Measurements from ENCODE around the gene VPS45. TPM values are rescaled to one million over a fixed set of nuclear protein-coding genes. Genes with fewer than 3 reads are reported as not detected.
"Not testable (repeated sequence)": the region's sequence is repeated elsewhere in the genome, so short reads cannot be mapped to it uniquely, and the experiment has no call there.

VPS45 gene
- polyA plus RNA-seq, 1 donor (not counting 4 experiments of a cell fraction or from before 2014, with no cell fraction given) = 40.0 TPM

- Histone ChIP-seq H3K4me2 (ENCODE audit: control insufficient read depth, extremely low read depth, insufficient read depth, low read depth, low read length) (no peak overlapping the region), H3K79me2 (ENCODE audit: control insufficient read depth, insufficient read depth, low read length) (no peaks in the 10 kb centered on the region), H3K27ac (ENCODE audit: control insufficient read depth, insufficient read depth, low read length) (no peak overlapping the region), H3K27me3 (ENCODE audit: control insufficient read depth, extremely low read depth, insufficient read depth, low read length) (no peaks in the 10 kb centered on the region), H3K9me3 (ENCODE audit: control insufficient read depth, low read depth, low read length) (no peaks in the 10 kb centered on the region), H3K36me3 (ENCODE audit: control insufficient read depth in 2 of 2, extremely low read depth in 1 of 2, insufficient read depth in 2 of 2, low read length in 2 of 2) (no peaks in the 10 kb centered on the region), H2AFZ (ENCODE audit: control insufficient read depth, low read length) (no peak overlapping the region), H3K9ac (ENCODE audit: control insufficient read depth, extremely low read depth, insufficient read depth, low read length) (no peak overlapping the region), H4K20me1 (ENCODE audit: control insufficient read depth, extremely low read depth, insufficient read depth, low read length) (no peaks in the 10 kb centered on the region), H3K4me3 (ENCODE audit: control insufficient read depth in 2 of 3, extremely low read depth in 1 of 3, insufficient read depth in 2 of 3, low read depth in 1 of 3, low read length in 3 of 3) (no peak overlapping the region), H3K9me1 (ENCODE audit: control insufficient read depth, extremely low read depth, insufficient read depth, low read length) (no peaks in the 10 kb centered on the region), H3K4me1 (ENCODE audit: control insufficient read depth, extremely low read depth, insufficient read depth, low read length) (peaks cover 3% of the 10 kb centered on the region)
- dilution Hi-C loops (cut with MboI; ENCODE audit: extremely low pct_ligation_motif_present, low sequenced_read_pairs) = no loop called here
- TF ChIP-seq CTCF (optimal IDR thresholded peaks at IDR 0.05 in 1 of 3, IDR thresholded peaks at IDR 0.05 in 1 of 3, conservative IDR thresholded peaks at IDR 0.05 in 1 of 3; ENCODE audit: extremely low read depth in 1 of 3, insufficient read depth in 2 of 3, low read length in 3 of 3) (no peak), EZH2 (IDR thresholded peaks at IDR 0.05; ENCODE audit: low read length) (no peak)
- FAIRE-seq (no peak), DNase-seq (ENCODE audit: low read depth, low spot score) (no peak)
Measured at GRCh38 chr1:150053926-150054325, 13.7 kb upstream of the VPS45 start.

- H2AFZ ChIP-seq (ENCODE audit: control insufficient read depth, low read length); H3K9me1 ChIP-seq (ENCODE audit: control insufficient read depth, extremely low read depth, insufficient read depth, low read length); H3K27me3 ChIP-seq (ENCODE audit: control insufficient read depth, extremely low read depth, insufficient read depth, low read length); H3K4me3 ChIP-seq (ENCODE audit: control insufficient read depth in 2 of 3, extremely low read depth in 1 of 3, insufficient read depth in 2 of 3, low read depth in 1 of 3, low read length in 3 of 3); H3K4me2 ChIP-seq (ENCODE audit: control insufficient read depth, extremely low read depth, insufficient read depth, low read depth, low read length); DNase-seq (ENCODE audit: low read depth, low spot score); dilution Hi-C loops (cut with MboI; ENCODE audit: extremely low pct_ligation_motif_present, low sequenced_read_pairs); H4K20me1 ChIP-seq (ENCODE audit: control insufficient read depth, extremely low read depth, insufficient read depth, low read length); H3K27ac ChIP-seq (ENCODE audit: control insufficient read depth, insufficient read depth, low read length); H3K9ac ChIP-seq (ENCODE audit: control insufficient read depth, extremely low read depth, insufficient read depth, low read length); H3K36me3 ChIP-seq (ENCODE audit: control insufficient read depth in 2 of 2, extremely low read depth in 1 of 2, insufficient read depth in 2 of 2, low read length in 2 of 2); H3K4me1 ChIP-seq (ENCODE audit: control insufficient read depth, extremely low read depth, insufficient read depth, low read length); H3K79me2 ChIP-seq (ENCODE audit: control insufficient read depth, insufficient read depth, low read length); H3K9me3 ChIP-seq (ENCODE audit: control insufficient read depth, low read depth, low read length); FAIRE-seq: not testable (repeated sequence)
Measured at GRCh38 chr1:150055507-150055906, 12.1 kb upstream of the VPS45 start.

- FAIRE-seq (no peak), DNase-seq (ENCODE audit: low read depth, low spot score) (no peak)
- Histone ChIP-seq H3K9me1 (ENCODE audit: control insufficient read depth, extremely low read depth, insufficient read depth, low read length) (no peaks in the 10 kb centered on the region), H3K4me1 (ENCODE audit: control insufficient read depth, extremely low read depth, insufficient read depth, low read length) (peaks cover 5% of the 10 kb centered on the region), H3K9me3 (ENCODE audit: control insufficient read depth, low read depth, low read length) (no peaks in the 10 kb centered on the region), H4K20me1 (ENCODE audit: control insufficient read depth, extremely low read depth, insufficient read depth, low read length) (no peaks in the 10 kb centered on the region), H3K4me3 (ENCODE audit: control insufficient read depth in 2 of 3, extremely low read depth in 1 of 3, insufficient read depth in 2 of 3, low read depth in 1 of 3, low read length in 3 of 3) (no peak overlapping the region), H3K4me2 (ENCODE audit: control insufficient read depth, extremely low read depth, insufficient read depth, low read depth, low read length) (no peak overlapping the region), H2AFZ (ENCODE audit: control insufficient read depth, low read length) (no peak overlapping the region), H3K36me3 (ENCODE audit: control insufficient read depth in 2 of 2, extremely low read depth in 1 of 2, insufficient read depth in 2 of 2, low read length in 2 of 2) (no peaks in the 10 kb centered on the region), H3K9ac (ENCODE audit: control insufficient read depth, extremely low read depth, insufficient read depth, low read length) (no peak overlapping the region), H3K79me2 (ENCODE audit: control insufficient read depth, insufficient read depth, low read length) (no peaks in the 10 kb centered on the region), H3K27ac (ENCODE audit: control insufficient read depth, insufficient read depth, low read length) (no peak overlapping the region), H3K27me3 (ENCODE audit: control insufficient read depth, extremely low read depth, insufficient read depth, low read length) (no peaks in the 10 kb centered on the region)
- no peak for TF ChIP-seq CTCF (optimal IDR thresholded peaks at IDR 0.05 in 1 of 3, IDR thresholded peaks at IDR 0.05 in 1 of 3, conservative IDR thresholded peaks at IDR 0.05 in 1 of 3; ENCODE audit: extremely low read depth in 1 of 3, insufficient read depth in 2 of 3, low read length in 3 of 3)
- no peak for TF ChIP-seq EZH2 (IDR thresholded peaks at IDR 0.05; ENCODE audit: low read length)
- dilution Hi-C loops (cut with MboI; ENCODE audit: extremely low pct_ligation_motif_present, low sequenced_read_pairs) = no loop called here
Measured at GRCh38 chr1:150056407-150056806, 11.2 kb upstream of the VPS45 start.
